ENCODE data around the gene ATP5F1E. TPM values are rescaled to one million over a fixed set of nuclear protein-coding genes. Genes with fewer than 3 reads are reported as not detected.

The ATP5F1E gene
- total and polyA plus RNA-seq, 10 of the 15 experiments (the other 5 are each of a cell fraction or from before 2014, with no cell fraction given) = 49.0 to 407 (median 117) TPM

- TF ChIP-seq BCLAF1 (IDR thresholded peaks at IDR 0.05) (no peak), MXI1 (IDR thresholded peaks at IDR 0.05; ENCODE audit: low read depth, low read length) (no peak), POU2F2 (IDR thresholded peaks at IDR 0.05; ENCODE audit: borderline replicate concordance, low read depth, low read length) (no peak), PML (IDR thresholded peaks at IDR 0.05; ENCODE audit: low read length) (no peak), E2F4 (IDR thresholded peaks at IDR 0.05; ENCODE audit: low read depth, low read length) (no peak)
Observed at GRCh38 chr20:59069026-59069425, 36.9 kb upstream of the ATP5F1E start (continued).

- H3K27me3 ChIP-seq (replicated peaks in 1 of 2; ENCODE audit: control insufficient read depth in 2 of 2, insufficient read depth in 2 of 2, low read length in 1 of 2) = peaks cover 0 to 2% of the 10 kb centered on the region in 2 experiments; a peak in 2 of 4 replicates
- DNase-seq (ENCODE audit: low read depth, low spot score) (no peak), ATAC-seq (no peak), FAIRE-seq (no peak)
- peaks cover 7% of the 10 kb centered on the region for H3K4me1 ChIP-seq (ENCODE audit: control insufficient read depth, insufficient read depth, low read length)
- no peaks in the 10 kb centered on the region for H3K79me2 ChIP-seq (ENCODE audit: control insufficient read depth, insufficient read depth, low read length)
- ChIA-PET SMC1A (ENCODE audit: uncharacterized antibody, unreplicated experiment) (no interaction called here), RAD21 (ENCODE audit: unreplicated experiment) (no interaction called here), CTCF (interaction anchor here (0.6 kb wide), 1 partner anchor 243 kb away, joined by 3 read pairs; no protein-coding TSS in a partner anchor), POLR2A (no interaction called here)
- no peak overlapping the region for H3K4me2 ChIP-seq (ENCODE audit: control insufficient read depth, insufficient read depth)
- H3K4me3 ChIP-seq = no peak overlapping the region
- intact Hi-C loops (cut with micrococcal nuclease; ENCODE audit: unreplicated experiment) (no loop called here), in situ Hi-C loops (cut with MboI) (no loop called here)
- H4K20me1 ChIP-seq (ENCODE audit: control insufficient read depth, insufficient read depth) = no peaks in the 10 kb centered on the region
- no peaks in the 10 kb centered on the region for H3K36me3 ChIP-seq (ENCODE audit: control insufficient read depth in 2 of 2, insufficient read depth in 2 of 2, low read length in 1 of 2)
- H3K27ac ChIP-seq (ENCODE audit: control insufficient read depth, insufficient read depth) = no peak overlapping the region
- no peak overlapping the region for H3K9ac ChIP-seq (ENCODE audit: control insufficient read depth, insufficient read depth, low read length)
- WGBS (ENCODE audit: insufficient coverage, insufficient replicate concordance, low lambda C conversion rate, missing lambda C conversion rate) = 63% methylated on average over 4 of the region's 4 CpGs
- H2AFZ ChIP-seq (ENCODE audit: control insufficient read depth, low read depth, low read length) = no peak overlapping the region
- BruUV-seq (replicated peaks) = no TSS peak
- H3K9me3 ChIP-seq (replicated peaks; ENCODE audit: control insufficient read depth, insufficient read depth, low read length) = no peaks in the 10 kb centered on the region
- TF ChIP-seq CREM (IDR thresholded peaks at IDR 0.05; ENCODE audit: low read depth) (no peak), STAT1 (conservative IDR thresholded peaks at IDR 0.05) (no peak), FOS (IDR thresholded peaks at IDR 0.05; ENCODE audit: borderline replicate concordance, extremely low read depth, insufficient read length) (no peak), PBX3 (IDR thresholded peaks at IDR 0.05; ENCODE audit: insufficient replicate concordance, low read depth, low read length) (no peak), ZNF217 (IDR thresholded peaks at IDR 0.05) (no peak), SMARCA5 (IDR thresholded peaks at IDR 0.05) (no peak), CTCF (IDR thresholded peaks at IDR 0.05 in 2 of 3, conservative IDR thresholded peaks at IDR 0.05 in 1 of 3; ENCODE audit: control insufficient read depth in 2 of 3, extremely low read depth in 1 of 3, insufficient read depth in 1 of 3, low read depth in 3 of 3, low read length in 3 of 3) (no peak), RB1 (IDR thresholded peaks at IDR 0.05; ENCODE audit: borderline replicate concordance) (no peak), BCL11A (IDR thresholded peaks at IDR 0.05; ENCODE audit: low read depth, low read length) (no peak), NFYA (IDR thresholded peaks at IDR 0.05; ENCODE audit: borderline replicate concordance, low read depth, low read length) (no peak), YY1 (IDR thresholded peaks at IDR 0.05; ENCODE audit: low read depth, low read length) (no peak), BHLHE40 (IDR thresholded peaks at IDR 0.05; ENCODE audit: borderline replicate concordance in 1 of 2, low read depth in 2 of 2, low read length in 1 of 2) (no peak), HDAC6 (IDR thresholded peaks at IDR 0.05; ENCODE audit: unreplicated experiment) (no peak)
Observed at GRCh38 chr20:59068534-59068933, 36.4 kb upstream of the ATP5F1E start.

Data from GM12878 (cell line).